Progenitor cell of endocrine pancreas (in vitro differentiated cells): Measurements from ENCODE around the gene CAPZA1. TPM values are rescaled to one million over a fixed set of nuclear protein-coding genes. Genes with fewer than 3 reads are reported as not detected.
"Not testable (repeated sequence)": the region's sequence is repeated elsewhere in the genome, so short reads cannot be mapped to it uniquely, and the experiment has no call there.

Experiments
- DNase-seq: peaks from one replicate; pipeline ENCODE4 v3.0.0; 2021; ENCODE audit warnings: low spot score; ENCODE audit not compliant: unreplicated experiment
- H3K27ac Mint-ChIP-seq: 2 replicates; pipeline ENCODE4 v1.8.0; 2021; ENCODE audit warnings: mild to moderate bottlenecking, moderate library complexity, mixed read lengths
- H3K27me3 Mint-ChIP-seq: 2 replicates; pipeline ENCODE4 v1.8.0; 2021; ENCODE audit warnings: mixed read lengths
- H3K36me3 Mint-ChIP-seq: 2 replicates; pipeline ENCODE4 v1.8.0; 2022; ENCODE audit warnings: mixed read lengths; ENCODE audit not compliant: insufficient read depth
- H3K4me1 Mint-ChIP-seq: 2 replicates; pipeline ENCODE4 v1.8.0; 2021; ENCODE audit warnings: low read depth, mixed read lengths
- H3K4me3 Mint-ChIP-seq: 2 replicates; pipeline ENCODE4 v1.8.0; 2021; ENCODE audit warnings: low read depth, mild to moderate bottlenecking, moderate library complexity, mixed read lengths
- H3K9me3 Mint-ChIP-seq: 2 replicates; pipeline ENCODE4 v1.8.0; 2021; ENCODE audit warnings: low read depth, mixed read lengths
- CTCF ChIP-seq: fragments of 200-600 bp; sonication (generic); IDR thresholded peaks from one replicate; pipeline ENCODE4 v1.5.0; 2021; ENCODE audit warnings: antibody characterized with exemption, mild to moderate bottlenecking; ENCODE audit not compliant: unreplicated experiment
- total RNA-seq: library from RNA; stranded (reverse); gene quantifications from 2 replicates; pipeline ENCODE4 v1.2.1, GENCODE V29; 2021

CAPZA1 gene
- total RNA-seq, 1 donor from 2014 or later, result 129 TPM

GRCh38 chr1:112636597-112637253, 17.1 kb downstream of the CAPZA1 start:
- H3K36me3 Mint-ChIP-seq, result peaks cover 19% of the 10 kb centered on the region
- DNase-seq, result no peak
- H3K27me3 Mint-ChIP-seq, result no peaks in the 10 kb centered on the region
- no peak for TF ChIP-seq CTCF
- H3K9me3 Mint-ChIP-seq, result peaks cover 13% of the 10 kb centered on the region
- H3K27ac Mint-ChIP-seq, result peak overlapping the region; percentile 60
- H3K4me1 Mint-ChIP-seq, result peaks cover 24% of the 10 kb centered on the region
- no peak overlapping the region for H3K4me3 Mint-ChIP-seq

GRCh38 chr1:112637254-112638109, 17.9 kb downstream of the CAPZA1 start:
- H3K27me3 Mint-ChIP-seq, result no peaks in the 10 kb centered on the region
- no peak for DNase-seq
- peak overlapping the region; percentile 60 for H3K27ac Mint-ChIP-seq

GRCh38 chr1:112638110-112638428, 18.4 kb downstream of the CAPZA1 start:
- H3K27ac Mint-ChIP-seq, result peak overlapping the region; percentile 29
- no peak for TF ChIP-seq CTCF

More at GRCh38 chr1:112637254-112638109, 17.9 kb downstream of the CAPZA1 start:
- Mint-ChIP-seq H3K4me3 (no peak overlapping the region), H3K36me3 (peaks cover 15% of the 10 kb centered on the region), H3K4me1 (peaks cover 24% of the 10 kb centered on the region), H3K9me3 (peaks cover 13% of the 10 kb centered on the region)
- no peak for TF ChIP-seq CTCF

GRCh38 chr1:112640437-112640836, 20.8 kb downstream of the CAPZA1 start:
- H3K27ac Mint-ChIP-seq, DNase-seq, H3K27me3 Mint-ChIP-seq, H3K9me3 Mint-ChIP-seq, H3K4me3 Mint-ChIP-seq: not testable (repeated sequence)
- Mint-ChIP-seq H3K4me1 (peaks cover 13% of the 10 kb centered on the region), H3K36me3 (peaks cover 11% of the 10 kb centered on the region)

More at GRCh38 chr1:112638110-112638428, 18.4 kb downstream of the CAPZA1 start:
- H3K36me3 Mint-ChIP-seq, result peaks cover 15% of the 10 kb centered on the region
- H3K4me1 Mint-ChIP-seq, result peaks cover 24% of the 10 kb centered on the region
- no peaks in the 10 kb centered on the region for H3K27me3 Mint-ChIP-seq
- H3K9me3 Mint-ChIP-seq, result peaks cover 13% of the 10 kb centered on the region
- no peak overlapping the region for H3K4me3 Mint-ChIP-seq
- no peak for DNase-seq

GRCh38 chr1:112643080-112643479, 23.4 kb downstream of the CAPZA1 start:
- H3K27ac Mint-ChIP-seq, result no peak overlapping the region
- no peaks in the 10 kb centered on the region for H3K4me1 Mint-ChIP-seq
- no peaks in the 10 kb centered on the region for H3K27me3 Mint-ChIP-seq

More at GRCh38 chr1:112643080-112643479, 23.4 kb downstream of the CAPZA1 start:
- DNase-seq, result no peak
- TF ChIP-seq CTCF, result no peak
- Mint-ChIP-seq H3K4me3 (no peak overlapping the region), H3K9me3 (peaks cover under 1% of the 10 kb centered on the region), H3K36me3 (peaks cover 16% of the 10 kb centered on the region)
